Liver (tissue), 3 donors: ENCODE measurements around the gene IGF1R.

ENCODE experiments used
- ATF3 ChIP-seq: IDR thresholded peaks from 2 replicates; pipeline ENCODE4 v1.6.1; 2016; ENCODE audit warnings: antibody characterized with exemption
- CTCF ChIP-seq: fragments of 150-350 bp; IDR thresholded peaks from 2 replicates; pipeline ENCODE4 v1.5.1; 2017; ENCODE audit warnings: improper control_type of control experiment, low read depth, low read length; ENCODE audit not compliant: missing input control
- EGR1 ChIP-seq, 2 donors: IDR thresholded peaks; 2 replicates each; pipeline ENCODE4 v1.6.1; 2016 to 2018; ENCODE audit warnings: antibody characterized with exemption in 2 of 2, low read depth in 2 of 2
- FOXA1 ChIP-seq: IDR thresholded peaks from 2 replicates; pipeline ENCODE4 v1.6.1; 2016; ENCODE audit warnings: antibody characterized with exemption
- GABPA ChIP-seq, 2 donors: IDR thresholded peaks in 1 of 2; conservative IDR thresholded peaks in 1 of 2; 2 replicates each; pipeline ENCODE4 v1.6.1; 2016; ENCODE audit warnings: antibody characterized with exemption in 2 of 2, mild to moderate bottlenecking in 1 of 2, moderate library complexity in 1 of 2
- MAX ChIP-seq: IDR thresholded peaks from 2 replicates; pipeline ENCODE4 v1.6.1; 2016; ENCODE audit warnings: antibody characterized with exemption
- NR2F2 ChIP-seq: IDR thresholded peaks from 2 replicates; pipeline ENCODE4 v1.6.1; 2016; ENCODE audit warnings: antibody characterized with exemption
- RAD21 ChIP-seq, 2 donors: IDR thresholded peaks; 2 replicates each; pipeline ENCODE4 v1.6.1; 2016; ENCODE audit warnings: antibody characterized with exemption in 2 of 2, mild to moderate bottlenecking in 2 of 2
- REST ChIP-seq: IDR thresholded peaks from 2 replicates; pipeline ENCODE4 v1.6.1; 2016; ENCODE audit warnings: antibody characterized with exemption, mild to moderate bottlenecking
- RXRA ChIP-seq, 2 donors: IDR thresholded peaks; 2 replicates each; pipeline ENCODE4 v1.6.1; 2017 to 2018; ENCODE audit warnings: antibody characterized with exemption in 2 of 2, mild to moderate bottlenecking in 1 of 2
- SP1 ChIP-seq: IDR thresholded peaks from 2 replicates; pipeline ENCODE4 v1.6.1; 2018; ENCODE audit warnings: antibody characterized with exemption, mild to moderate bottlenecking
- TAF1 ChIP-seq: conservative IDR thresholded peaks from 2 replicates; pipeline ENCODE4 v1.6.1; 2016; ENCODE audit warnings: antibody characterized with exemption, mild to moderate bottlenecking
- ZBTB33 ChIP-seq: IDR thresholded peaks from 2 replicates; pipeline ENCODE4 v1.6.1; 2016; ENCODE audit warnings: antibody characterized with exemption
- donor health status: healthy.
- donor health status: healthy.

- TF ChIP-seq TAF1 = no peak
- TF ChIP-seq FOXA1 = no peak
- TF ChIP-seq CTCF = no peak
- no peak for TF ChIP-seq ATF3
- TF ChIP-seq RAD21 (IDR thresholded peaks at IDR 0.05) = no peak
- no peak for TF ChIP-seq RXRA (IDR thresholded peaks at IDR 0.05)
- TF ChIP-seq ZBTB33 = no peak
- TF ChIP-seq REST = no peak
- no peak for TF ChIP-seq SP1
- TF ChIP-seq GABPA (IDR thresholded peaks at IDR 0.05 in 1 of 2, conservative IDR thresholded peaks at IDR 0.05 in 1 of 2) = no peak
- no peak for TF ChIP-seq MAX
- TF ChIP-seq NR2F2 = no peak
- TF ChIP-seq EGR1 (IDR thresholded peaks at IDR 0.05; ENCODE audit: low read depth in 2 of 2) = no peak
Measured at GRCh38 chr15:98740963-98741362, 92.6 kb downstream of the IGF1R start.
